GM03348 (cell line): ENCODE measurements around the gene KIF21B.
"Not testable (repeated sequence)": the region's sequence is repeated elsewhere in the genome, so short reads cannot be mapped to it uniquely, and the experiment has no call there.

Experiments
- DNase-seq: peaks from one replicate; pipeline ENCODE4 v3.0.0; 2012; ENCODE audit warnings: low spot score

Gene KIF21B

GRCh38 chr1:200970771-200971427, 52.6 kb downstream of the KIF21B start:
- no peak for DNase-seq

- DNase-seq = no peak
These were observed 53.6 kb downstream of the KIF21B start for GRCh38 chr1:200969726-200970561.

- no peak for DNase-seq
These were observed 54.8 kb downstream of the KIF21B start for GRCh38 chr1:200968469-200969410.

- DNase-seq = no peak
These were observed 55.6 kb downstream of the KIF21B start for GRCh38 chr1:200967693-200968468.

- DNase-seq = no peak
These were observed 56.6 kb downstream of the KIF21B start for GRCh38 chr1:200966934-200967333.

GRCh38 chr1:200965111-200965805, 58.3 kb downstream of the KIF21B start:
- no peak for DNase-seq

- not testable (repeated sequence) for DNase-seq
These were observed 59.6 kb downstream of the KIF21B start for GRCh38 chr1:200963888-200964287.

GRCh38 chr1:200963076-200963475, 60.4 kb downstream of the KIF21B start:
- DNase-seq = no peak

- no peak for DNase-seq
These were observed 60.9 kb downstream of the KIF21B start for GRCh38 chr1:200962631-200963030.

GRCh38 chr1:200962151-200962550, 61.4 kb downstream of the KIF21B start:
- not testable (repeated sequence) for DNase-seq

GRCh38 chr1:200960948-200961340, 62.6 kb downstream of the KIF21B start:
- no peak for DNase-seq

GRCh38 chr1:200960236-200960947, 63.1 kb downstream of the KIF21B start:
- DNase-seq = no peak

- no peak for DNase-seq
These were observed 64.0 kb downstream of the KIF21B start for GRCh38 chr1:200959411-200959921.

- DNase-seq = no peak
These were observed 64.9 kb downstream of the KIF21B start for GRCh38 chr1:200958597-200958996.

- no peak for DNase-seq
These were observed 69.1 kb downstream of the KIF21B start for GRCh38 chr1:200954434-200954833.

- DNase-seq = no peak
These were observed 72.5 kb downstream of the KIF21B start for GRCh38 chr1:200951016-200951415.

GRCh38 chr1:200949626-200950025, 73.9 kb downstream of the KIF21B start:
- DNase-seq = no peak

GRCh38 chr1:200947059-200947566, 76.4 kb downstream of the KIF21B start:
- DNase-seq = no peak

GRCh38 chr1:200945111-200945510, 78.4 kb downstream of the KIF21B start:
- no peak for DNase-seq

- no peak for DNase-seq
These were observed 84.6 kb downstream of the KIF21B start for GRCh38 chr1:200938955-200939354.
